ENCODE results near the gene ARMC9.
A peak's percentile ranks its signal among the peaks of the same experiment; 100 is the strongest.
"Not testable (repeated sequence)": the region's sequence is repeated elsewhere in the genome, so short reads cannot be mapped to it uniquely, and the experiment has no call there.

The ARMC9 gene

GRCh38 chr2:231245249-231246094 is 47.0 kb downstream of the ARMC9 start:
- DNase-seq = no peak

- DNase-seq = no peak
Observed at GRCh38 chr2:231246171-231246842, 47.9 kb downstream of the ARMC9 start.

DNA sequence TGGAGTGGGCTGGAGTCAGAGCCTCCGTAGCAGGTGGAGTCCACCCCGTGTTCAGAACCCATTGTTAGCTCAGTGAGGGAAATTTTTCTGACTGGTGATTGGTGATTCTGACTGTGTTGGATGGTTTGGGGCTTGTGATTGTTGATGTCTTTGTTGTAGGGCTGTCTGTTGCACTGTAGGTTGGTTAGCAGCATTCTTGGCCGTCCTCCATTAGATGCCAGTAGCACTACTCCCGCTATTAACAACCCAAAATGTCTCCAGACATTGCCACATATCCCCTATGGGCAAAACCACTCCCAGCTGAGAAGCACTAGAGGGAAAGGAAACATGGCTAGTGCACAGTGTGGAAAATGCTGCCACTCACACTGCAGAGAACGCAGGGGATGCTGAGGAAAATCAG is 51.7 kb downstream of the ARMC9 start:
- DNase-seq = no peak

GRCh38 chr2:231250698-231251097 is 52.3 kb downstream of the ARMC9 start:
- no peak for DNase-seq

- DNase-seq = not testable (repeated sequence)
Observed at GRCh38 chr2:231253292-231253691, 54.9 kb downstream of the ARMC9 start.

- DNase-seq = no peak
Observed at GRCh38 chr2:231256494-231256893, 58.1 kb downstream of the ARMC9 start.

DNA sequence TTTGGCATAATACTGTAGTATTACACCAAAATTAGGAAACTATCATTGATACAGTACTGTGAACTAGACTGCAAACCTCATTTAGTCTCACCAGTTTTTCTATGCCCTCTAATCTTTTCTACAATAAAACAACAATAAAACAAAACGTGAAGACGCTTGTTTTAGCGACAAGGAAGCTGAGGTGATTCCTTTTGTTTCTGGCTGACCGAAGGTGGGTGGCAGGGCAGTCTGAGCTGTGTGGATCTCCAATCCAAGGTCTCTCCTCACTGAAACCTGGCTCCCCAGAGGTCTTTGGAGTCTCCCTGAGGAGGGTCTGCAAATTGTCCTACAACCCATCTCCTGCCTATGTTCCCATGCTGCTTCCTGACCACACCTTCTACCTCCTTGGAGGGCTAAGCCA is 59.3 kb downstream of the ARMC9 start:
- DNase-seq = no peak

DNA sequence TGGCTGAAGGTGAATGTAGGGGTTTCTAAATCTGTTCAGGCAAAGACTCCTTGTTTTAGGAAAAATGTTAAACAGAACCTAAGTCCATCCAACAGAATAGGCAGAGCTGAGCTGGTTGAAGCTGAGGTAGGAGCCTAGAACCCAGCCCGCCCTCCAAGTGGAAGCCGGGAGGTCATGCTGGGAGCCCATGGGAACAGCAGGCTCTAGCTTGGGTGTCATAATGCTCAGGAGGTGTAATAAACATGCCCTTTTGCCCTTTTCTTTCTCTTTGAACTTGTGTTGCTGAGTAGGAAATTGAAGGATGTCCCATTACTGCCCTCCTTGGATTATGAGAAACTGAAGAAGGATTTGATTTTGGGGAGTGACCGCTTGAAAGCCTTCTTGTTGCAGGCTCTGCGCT is 60.3 kb downstream of the ARMC9 start:
- no peak for DNase-seq

DNA sequence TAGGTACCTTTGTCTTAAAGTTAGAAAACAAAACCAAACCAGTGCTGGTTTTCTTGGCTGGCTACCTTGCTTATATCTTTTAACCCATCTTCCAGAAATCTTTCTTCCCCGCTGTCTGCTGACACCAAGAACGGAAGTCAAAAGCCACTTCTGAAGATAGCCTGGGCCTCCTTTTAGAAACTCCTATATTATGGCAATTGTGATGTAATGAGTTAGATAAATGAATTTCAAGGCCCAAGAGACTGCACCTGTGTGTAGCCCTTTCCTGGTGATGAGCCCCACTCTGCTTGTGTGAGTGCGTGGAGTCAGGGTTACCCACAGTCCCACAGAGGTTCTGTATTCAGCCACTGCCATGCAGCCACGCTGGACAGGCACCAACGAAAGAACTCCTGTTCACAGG is 60.7 kb downstream of the ARMC9 start:
- DNase-seq = no peak

DNA sequence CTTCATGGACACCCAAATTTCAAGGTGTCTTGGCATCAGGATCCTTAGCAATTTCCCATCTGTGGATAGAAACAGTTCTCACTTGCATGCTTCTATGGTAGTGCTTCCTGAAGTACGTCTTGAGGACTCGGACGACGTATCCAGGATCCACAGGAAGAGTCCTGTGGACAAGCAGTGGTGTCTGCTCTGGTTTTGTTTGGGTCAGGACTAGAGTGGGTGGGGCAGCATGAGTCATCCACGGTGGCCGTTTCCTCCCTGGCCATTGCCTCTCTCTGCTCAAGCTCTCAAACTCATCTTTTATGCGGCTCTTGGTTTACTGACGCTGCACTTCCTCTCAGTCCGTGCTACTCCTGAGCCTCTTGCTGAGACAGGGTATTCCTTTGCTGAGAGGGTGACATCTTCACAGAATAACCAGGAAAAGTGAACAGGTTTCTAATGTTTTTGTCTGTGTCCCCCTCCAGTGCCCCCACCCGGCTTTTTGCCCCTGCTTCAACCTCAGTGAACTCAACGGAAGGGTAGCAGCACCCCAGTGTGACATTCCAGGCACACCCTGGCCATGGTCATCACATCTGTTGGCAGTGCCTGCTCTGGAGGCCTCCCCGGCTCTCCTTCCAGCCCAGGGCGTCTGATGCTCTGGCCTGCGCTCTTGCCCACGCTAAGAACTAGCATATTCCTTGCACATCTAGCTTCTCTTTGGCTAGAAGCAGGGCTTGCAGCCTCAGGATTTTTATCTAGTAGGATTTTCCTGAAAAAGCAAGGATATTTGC is 62.2 kb downstream of the ARMC9 start:
- DNase-seq = no peak

DNA sequence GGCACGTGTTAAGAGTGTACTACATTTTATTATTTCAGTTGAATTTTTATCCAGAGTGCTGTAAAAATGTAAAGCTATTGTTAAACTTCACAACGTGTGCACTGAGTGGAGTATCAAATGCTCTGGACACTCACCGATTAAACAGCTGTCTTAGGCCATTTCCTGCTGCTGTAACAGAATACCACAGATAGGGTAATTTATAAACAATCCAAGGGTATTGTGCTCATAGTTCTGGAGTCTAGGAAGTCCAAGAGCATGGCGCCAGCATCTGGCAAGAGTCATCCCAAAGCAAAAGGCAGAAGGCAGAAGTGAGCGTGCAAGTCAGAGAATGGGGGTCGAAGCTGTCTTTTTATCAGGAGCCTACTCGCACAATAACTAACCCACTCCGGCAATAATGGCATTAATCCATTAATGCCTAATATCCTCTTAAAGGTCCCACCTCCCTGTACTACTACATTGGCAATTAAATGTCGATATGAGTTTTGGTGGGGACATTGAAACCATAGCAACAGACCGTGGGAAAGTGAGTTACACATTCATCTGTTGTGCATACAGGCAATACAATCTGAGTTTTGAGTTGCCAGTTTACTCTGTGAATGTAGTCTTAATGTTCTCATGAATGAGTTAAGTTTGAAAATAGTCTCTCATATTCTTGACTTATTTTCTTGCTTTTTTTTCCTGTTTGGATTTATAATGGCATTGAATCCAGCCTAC is 64.8 kb downstream of the ARMC9 start:
- DNase-seq = no peak

DNA sequence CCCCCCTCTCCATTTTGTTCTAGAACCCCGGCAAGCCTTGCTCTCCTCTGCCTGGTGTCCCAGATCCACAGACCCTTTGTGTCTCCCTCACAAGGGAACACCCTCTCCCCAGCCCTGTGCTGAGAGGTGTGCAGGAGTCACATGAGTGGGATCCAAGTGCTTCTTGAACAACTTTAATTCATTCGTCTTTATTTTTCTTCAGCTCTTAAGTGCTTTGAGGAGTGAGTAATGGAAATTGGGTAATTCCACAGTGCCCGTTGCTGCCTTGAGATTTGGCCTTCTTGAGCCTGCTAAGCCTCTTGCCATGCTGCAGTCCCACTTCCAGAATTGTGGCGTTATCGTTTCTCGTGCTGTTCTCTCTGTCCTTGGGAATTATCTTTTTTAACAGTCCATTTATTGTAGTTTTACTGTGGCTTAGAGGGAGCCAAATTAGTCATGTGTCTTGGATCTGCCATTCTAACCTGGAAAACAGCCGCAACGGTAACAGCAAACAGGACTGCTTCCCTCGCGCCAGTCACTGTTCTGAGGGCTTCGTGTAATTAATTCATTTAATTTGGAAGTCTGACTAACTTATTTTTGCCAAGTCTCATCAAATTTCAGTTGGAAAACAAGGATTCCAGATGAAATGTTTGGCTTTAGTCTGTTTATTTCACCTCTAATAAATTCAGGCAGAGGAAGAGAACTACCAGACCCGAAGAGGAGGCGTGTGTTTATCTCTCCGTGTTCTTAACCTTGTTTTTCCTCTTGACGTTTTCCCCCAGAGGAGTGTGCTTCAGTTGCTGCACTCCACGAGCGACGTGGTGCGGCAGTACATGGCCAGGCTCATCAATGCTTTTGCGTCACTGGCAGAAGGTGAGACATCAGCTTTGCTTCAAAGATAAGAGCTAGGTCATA is 72.0 kb downstream of the ARMC9 start:
- DNase-seq = peak; percentile 48

- no peak for DNase-seq
Observed at GRCh38 chr2:231272991-231273390, 74.6 kb downstream of the ARMC9 start.

DNA sequence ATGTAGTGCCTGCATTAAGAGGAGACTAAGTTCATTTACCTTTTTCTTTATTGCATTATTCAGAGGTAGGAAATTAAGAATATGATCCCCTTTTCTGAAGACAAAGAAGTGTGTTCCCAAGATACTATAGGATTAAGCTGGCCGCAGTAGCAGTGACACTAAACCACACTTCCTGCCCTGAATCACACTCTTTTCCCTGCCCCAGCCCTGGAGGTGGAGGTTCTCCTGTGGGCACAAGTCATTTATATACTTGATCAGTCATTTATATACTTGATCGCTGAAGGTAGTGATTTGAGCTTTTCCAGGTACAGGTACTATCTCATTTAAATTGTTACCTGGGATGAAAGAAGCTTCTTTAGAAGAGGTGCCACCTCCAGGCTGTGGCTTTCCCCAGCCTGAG is 78.6 kb downstream of the ARMC9 start:
- DNase-seq = no peak

- DNase-seq = no peak
Observed at GRCh38 chr2:231277962-231278361, 79.5 kb downstream of the ARMC9 start.

- DNase-seq = peak; percentile 41
Observed at GRCh38 chr2:231278868-231279267, 80.4 kb downstream of the ARMC9 start.

DNA sequence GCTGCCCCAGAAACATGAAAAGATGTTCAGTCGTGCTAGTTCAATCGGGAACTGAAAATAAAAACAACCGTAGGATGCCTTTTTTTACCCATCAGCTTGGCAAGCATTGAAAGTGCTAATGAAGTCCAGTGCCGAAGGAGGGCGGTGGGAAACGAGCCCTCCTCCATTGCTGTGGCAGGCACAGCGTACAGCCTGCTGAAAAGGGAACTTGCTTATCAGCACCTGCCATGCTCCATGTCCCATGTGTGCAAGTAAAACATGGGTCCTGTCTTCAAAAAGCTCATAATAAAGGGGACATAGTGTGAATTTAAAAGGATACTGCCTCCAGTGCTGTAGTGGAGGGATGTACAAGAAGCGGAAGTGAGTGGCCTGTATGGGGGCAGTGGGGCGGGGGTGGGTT is 82.4 kb downstream of the ARMC9 start:
- no peak for DNase-seq

- no peak for DNase-seq
Observed at GRCh38 chr2:231284296-231284695, 85.9 kb downstream of the ARMC9 start.

DNA sequence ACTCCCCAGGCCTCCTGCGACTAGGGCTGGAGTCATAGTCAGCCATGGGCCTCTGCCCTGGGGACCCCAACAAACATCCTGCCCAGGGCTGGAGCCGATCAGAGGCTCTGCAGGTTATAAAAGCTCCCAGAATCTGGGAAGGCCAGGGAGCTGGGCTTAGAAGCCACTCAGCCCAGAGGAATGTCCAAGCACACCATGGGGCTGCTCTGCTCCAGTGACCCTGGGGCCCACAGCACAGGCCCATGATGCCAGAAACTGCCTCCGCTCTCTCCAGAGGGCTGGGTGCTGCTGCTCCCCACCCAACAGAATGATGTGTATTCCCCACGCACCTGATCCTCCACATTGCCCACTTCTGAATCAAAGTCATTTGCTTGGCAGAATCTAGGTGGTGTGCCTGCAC is 88.5 kb downstream of the ARMC9 start:
- DNase-seq = no peak

GRCh38 chr2:231287696-231288095 is 89.3 kb downstream of the ARMC9 start:
- DNase-seq = no peak

DNA sequence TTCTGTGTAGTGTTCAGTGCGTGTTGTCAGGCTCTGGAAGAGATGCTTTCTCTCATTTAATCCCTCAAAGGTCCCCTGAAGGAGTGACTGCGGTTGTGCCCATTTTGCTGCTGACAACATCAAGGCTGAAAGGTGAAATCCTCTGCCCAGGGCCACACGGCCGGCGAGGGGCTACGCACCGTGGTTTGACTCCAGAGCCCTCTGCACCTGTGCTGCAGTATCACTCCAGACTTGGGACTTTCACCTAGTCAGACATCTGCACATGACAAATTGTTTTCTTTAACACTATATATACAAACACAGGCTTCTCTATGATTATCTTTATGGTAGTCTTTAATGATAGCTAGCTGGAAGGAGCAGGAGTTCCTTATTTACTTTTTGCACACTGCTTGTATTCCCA is 90.2 kb downstream of the ARMC9 start:
- DNase-seq = no peak

Data from DMS79 treated with DMSO at 0.1 percent for 48 hours (cell line).